ENCODE data around the gene IDH1. TPM values are rescaled to one million over a fixed set of nuclear protein-coding genes. Genes with fewer than 3 reads are reported as not detected.

IDH1 gene
- polyA plus RNA-seq (2012; ENCODE audit: insufficient read length, low read depth) = 96.7 TPM

- TF ChIP-seq TAF1 (IDR thresholded peaks at IDR 0.05; ENCODE audit: borderline replicate concordance, insufficient read depth, low read length) (peak; percentile 58; the same call in 1 of the 2 replicates), FOXP2 (optimal IDR thresholded peaks at IDR 0.05; ENCODE audit: borderline replicate concordance, extremely low read depth, extremely low read length, insufficient read depth) (peak; percentile 40), POLR2AphosphoS5 (IDR thresholded peaks at IDR 0.05; ENCODE audit: low read depth, low read length) (peak; percentile 74; the same call in 1 of the 2 replicates), SIN3A (IDR thresholded peaks at IDR 0.05; ENCODE audit: borderline replicate concordance, insufficient read depth, low read length) (no peak; the same call in 1 of the 2 replicates)
- TF ChIP-seq, protein P1, sequence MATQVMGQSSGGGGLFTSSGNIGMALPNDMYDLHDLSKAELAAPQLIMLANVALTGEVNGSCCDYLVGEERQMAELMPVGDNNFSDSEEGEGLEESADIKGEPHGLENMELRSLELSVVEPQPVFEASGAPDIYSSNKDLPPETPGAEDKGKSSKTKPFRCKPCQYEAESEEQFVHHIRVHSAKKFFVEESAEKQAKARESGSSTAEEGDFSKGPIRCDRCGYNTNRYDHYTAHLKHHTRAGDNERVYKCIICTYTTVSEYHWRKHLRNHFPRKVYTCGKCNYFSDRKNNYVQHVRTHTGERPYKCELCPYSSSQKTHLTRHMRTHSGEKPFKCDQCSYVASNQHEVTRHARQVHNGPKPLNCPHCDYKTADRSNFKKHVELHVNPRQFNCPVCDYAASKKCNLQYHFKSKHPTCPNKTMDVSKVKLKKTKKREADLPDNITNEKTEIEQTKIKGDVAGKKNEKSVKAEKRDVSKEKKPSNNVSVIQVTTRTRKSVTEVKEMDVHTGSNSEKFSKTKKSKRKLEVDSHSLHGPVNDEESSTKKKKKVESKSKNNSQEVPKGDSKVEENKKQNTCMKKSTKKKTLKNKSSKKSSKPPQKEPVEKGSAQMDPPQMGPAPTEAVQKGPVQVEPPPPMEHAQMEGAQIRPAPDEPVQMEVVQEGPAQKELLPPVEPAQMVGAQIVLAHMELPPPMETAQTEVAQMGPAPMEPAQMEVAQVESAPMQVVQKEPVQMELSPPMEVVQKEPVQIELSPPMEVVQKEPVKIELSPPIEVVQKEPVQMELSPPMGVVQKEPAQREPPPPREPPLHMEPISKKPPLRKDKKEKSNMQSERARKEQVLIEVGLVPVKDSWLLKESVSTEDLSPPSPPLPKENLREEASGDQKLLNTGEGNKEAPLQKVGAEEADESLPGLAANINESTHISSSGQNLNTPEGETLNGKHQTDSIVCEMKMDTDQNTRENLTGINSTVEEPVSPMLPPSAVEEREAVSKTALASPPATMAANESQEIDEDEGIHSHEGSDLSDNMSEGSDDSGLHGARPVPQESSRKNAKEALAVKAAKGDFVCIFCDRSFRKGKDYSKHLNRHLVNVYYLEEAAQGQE (IDR thresholded peaks at IDR 0.05; ENCODE audit: insufficient read depth in 1 of 2, low read depth in 2 of 2, low read length in 2 of 2) = no peak
Measured at GRCh38 chr2:208254871-208255556, at the start of gene IDH1. Gene IDH1, minus strand, starts transcription at chr2:208255071. Its CDS starts 3,520 bp downstream, at chr2:208251551.

GRCh38 chr2:208304157-208304556, 49.3 kb upstream of the IDH1 start:
- TF ChIP-seq POLR2AphosphoS5 (IDR thresholded peaks at IDR 0.05; ENCODE audit: low read depth, low read length) = no peak
- no peak for TF ChIP-seq SIN3A (IDR thresholded peaks at IDR 0.05; ENCODE audit: borderline replicate concordance, insufficient read depth, low read length)
- no peak for TF ChIP-seq TAF1 (IDR thresholded peaks at IDR 0.05; ENCODE audit: borderline replicate concordance, insufficient read depth, low read length)
- TF ChIP-seq FOXP2 (optimal IDR thresholded peaks at IDR 0.05; ENCODE audit: borderline replicate concordance, extremely low read depth, extremely low read length, insufficient read depth) = no peak
- TF ChIP-seq, protein P1 (IDR thresholded peaks at IDR 0.05; ENCODE audit: insufficient read depth in 1 of 2, low read depth in 2 of 2, low read length in 2 of 2) = no peak

- TF ChIP-seq SIN3A (IDR thresholded peaks at IDR 0.05; ENCODE audit: borderline replicate concordance, insufficient read depth, low read length) (no peak), FOXP2 (optimal IDR thresholded peaks at IDR 0.05; ENCODE audit: borderline replicate concordance, extremely low read depth, extremely low read length, insufficient read depth) (no peak), POLR2AphosphoS5 (IDR thresholded peaks at IDR 0.05; ENCODE audit: low read depth, low read length) (no peak), TAF1 (IDR thresholded peaks at IDR 0.05; ENCODE audit: borderline replicate concordance, insufficient read depth, low read length) (no peak)
- TF ChIP-seq, protein P1 (IDR thresholded peaks at IDR 0.05; ENCODE audit: insufficient read depth in 1 of 2, low read depth in 2 of 2, low read length in 2 of 2) = no peak
Measured at GRCh38 chr2:208300847-208301618, 46.2 kb upstream of the IDH1 start.

DNA sequence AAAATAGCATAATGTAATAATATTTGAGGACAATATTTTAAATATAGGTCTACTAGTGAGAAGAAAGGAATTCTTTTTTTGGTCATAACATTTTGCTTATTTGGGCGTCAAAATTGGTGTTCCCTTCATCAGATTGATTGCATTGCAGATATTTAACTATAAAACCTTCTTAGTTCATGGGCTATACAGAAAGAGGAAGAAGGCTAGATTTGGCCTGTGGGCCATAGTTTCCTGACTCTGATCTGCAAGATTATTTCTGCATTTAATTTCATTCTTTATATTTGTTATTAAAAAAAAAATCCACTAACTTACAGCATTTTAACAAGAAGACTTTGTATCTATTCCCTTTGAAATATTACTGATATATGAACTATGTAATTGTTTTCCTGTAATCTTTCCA, 43.1 kb upstream of the IDH1 start:
- TF ChIP-seq, protein P1 (IDR thresholded peaks at IDR 0.05; ENCODE audit: insufficient read depth in 1 of 2, low read depth in 2 of 2, low read length in 2 of 2) = no peak
- TF ChIP-seq SIN3A (IDR thresholded peaks at IDR 0.05; ENCODE audit: borderline replicate concordance, insufficient read depth, low read length) (no peak), POLR2AphosphoS5 (IDR thresholded peaks at IDR 0.05; ENCODE audit: low read depth, low read length) (no peak), TAF1 (IDR thresholded peaks at IDR 0.05; ENCODE audit: borderline replicate concordance, insufficient read depth, low read length) (no peak), FOXP2 (optimal IDR thresholded peaks at IDR 0.05; ENCODE audit: borderline replicate concordance, extremely low read depth, extremely low read length, insufficient read depth) (no peak)
